Keratinocyte (primary cell): ENCODE measurements around the gene SPATA13. TPM values are rescaled to one million over a fixed set of nuclear protein-coding genes. Genes with fewer than 3 reads are reported as not detected.

Experiments
- DNase-seq: peaks from one replicate; pipeline ENCODE4 v3.0.0-alpha.2; 2011; ENCODE audit warnings: low read depth, missing footprints, low spot score
- FAIRE-seq: peaks from 2 replicates; lab custom pipeline; 2011; peaks lifted over from hg19 to GRCh38; lab: Jason Lieb, UNC
- H2AFZ ChIP-seq: 2 replicates; pipeline ENCODE4 v1.6.0; 2012; ENCODE audit warnings: low read length, control low read depth, inconsistent platforms; ENCODE audit not compliant: control insufficient read depth
- H3K27ac ChIP-seq: 2 replicates; pipeline ENCODE4 v1.5.1; 2011; ENCODE audit warnings: low read length; ENCODE audit not compliant: control insufficient read depth, insufficient read depth
- H3K27me3 ChIP-seq: 3 replicates; pipeline ENCODE4 v1.6.0; 2011; ENCODE audit warnings: low read length; ENCODE audit not compliant: control insufficient read depth, insufficient read depth; ENCODE audit errors: extremely low read depth
- H3K36me3 ChIP-seq, 2 experiments: 2 replicates in 1 of 2; 3 replicates in 1 of 2; pipeline ENCODE4 v1.5.1; 2011; ENCODE audit warnings: low read length in 2 of 2, mild to moderate bottlenecking in 1 of 2; ENCODE audit not compliant: control insufficient read depth in 2 of 2, insufficient read depth in 2 of 2; ENCODE audit errors: extremely low read depth in 1 of 2
- H3K4me1 ChIP-seq: 3 replicates; pipeline ENCODE4 v1.5.1; 2011; ENCODE audit warnings: low read length; ENCODE audit not compliant: control insufficient read depth, insufficient read depth; ENCODE audit errors: extremely low read depth
- H3K4me2 ChIP-seq: 3 replicates; pipeline ENCODE4 v1.6.0; 2011; ENCODE audit warnings: low read depth, low read length; ENCODE audit not compliant: control insufficient read depth, insufficient read depth; ENCODE audit errors: extremely low read depth
- H3K4me3 ChIP-seq, 3 experiments: fragments of 200-600 bp in 1 of 3; sonication (generic) in 1 of 3; 2 replicates in 2 of 3; 3 replicates in 1 of 3; pipeline ENCODE4 v1.5.1; 2011 to 2016; ENCODE audit warnings: low read length in 3 of 3, mild to moderate bottlenecking in 3 of 3, control low read depth in 2 of 3, inconsistent platforms in 1 of 3, low read depth in 1 of 3, mixed read lengths in 1 of 3, mixed run types in 1 of 3, moderate library complexity in 1 of 3; ENCODE audit not compliant: control insufficient read depth in 2 of 3, insufficient read depth in 2 of 3; ENCODE audit errors: extremely low read depth in 1 of 3
- H3K79me2 ChIP-seq: 2 replicates; pipeline ENCODE4 v1.6.0; 2012; ENCODE audit warnings: low read length; ENCODE audit not compliant: control insufficient read depth, insufficient read depth
- H3K9ac ChIP-seq: 3 replicates; pipeline ENCODE4 v1.6.0; 2011; ENCODE audit warnings: low read length; ENCODE audit not compliant: control insufficient read depth, insufficient read depth; ENCODE audit errors: extremely low read depth
- H3K9me1 ChIP-seq: 3 replicates; pipeline ENCODE4 v1.6.0; 2011; ENCODE audit warnings: low read length; ENCODE audit not compliant: control insufficient read depth, insufficient read depth; ENCODE audit errors: extremely low read depth
- H3K9me3 ChIP-seq: 2 replicates; pipeline ENCODE4 v1.5.1; 2012; ENCODE audit warnings: low read depth, low read length; ENCODE audit not compliant: control insufficient read depth
- H4K20me1 ChIP-seq: 3 replicates; pipeline ENCODE4 v1.6.0; 2011; ENCODE audit warnings: low read length; ENCODE audit not compliant: control insufficient read depth, insufficient read depth; ENCODE audit errors: extremely low read depth
- EZH2 ChIP-seq: IDR thresholded peaks from one replicate; pipeline ENCODE4 v1.6.1; 2012; ENCODE audit warnings: inconsistent platforms, mild to moderate bottlenecking, low read length, moderate library complexity
- dilution Hi-C: fragments of 300-500 bp; cut with MboI; formaldehyde crosslinking; loops from one replicate; pipeline ENCODE4 v1.7.0; 2020; ENCODE audit warnings: low sequenced_read_pairs; ENCODE audit not compliant: extremely low pct_ligation_motif_present
- polyA plus RNA-seq, 5 experiments: library from polyadenylated mRNA; depleted of rRNA in 3 of 5; stranded (reverse) in 3 of 5; stranded (forward) in 1 of 5; unstranded in 1 of 5; fragments of >200 nt; gene quantifications; 1 replicate in 1 of 5; 2 replicates in 3 of 5; 3 replicates in 1 of 5; pipeline versions ENCODE4 v1.2.1 to v1.2.3, GENCODE V29; 2011 to 2012; ENCODE audit warnings: missing spikeins in 2 of 5, low read depth in 1 of 5, low replicate concordance in 1 of 5
- TF ChIP-seq, protein P1 (sequence below), 3 experiments: IDR thresholded peaks in 1 of 3; conservative IDR thresholded peaks in 1 of 3; optimal IDR thresholded peaks in 1 of 3; 2 replicates in 2 of 3; 3 replicates in 1 of 3; pipeline versions ENCODE3 to v1.5.1; 2011; ENCODE audit warnings: low read length in 3 of 3, mild to moderate bottlenecking in 3 of 3, moderate library complexity in 2 of 3, control low read depth in 1 of 3, inconsistent platforms in 1 of 3; ENCODE audit not compliant: insufficient read depth in 2 of 3; ENCODE audit errors: extremely low read depth in 1 of 3

Gene SPATA13
- polyA plus RNA-seq, 1 donor (not counting 4 experiments of a cell fraction or from before 2014, with no cell fraction given): 1.2 TPM

- Histone ChIP-seq H3K4me2 (no peak overlapping the region), H3K4me1 (no peaks in the 10 kb centered on the region), H3K9ac (no peak overlapping the region), H3K9me1 (no peaks in the 10 kb centered on the region), H3K27me3 (no peaks in the 10 kb centered on the region), H3K79me2 (no peaks in the 10 kb centered on the region), H3K36me3 (no peaks in the 10 kb centered on the region), H3K9me3 (no peaks in the 10 kb centered on the region), H4K20me1 (no peaks in the 10 kb centered on the region), H2AFZ (no peak overlapping the region), H3K4me3 (no peak overlapping the region), H3K27ac (no peak overlapping the region)
- no peak for TF ChIP-seq EZH2
- TF ChIP-seq, protein P1, sequence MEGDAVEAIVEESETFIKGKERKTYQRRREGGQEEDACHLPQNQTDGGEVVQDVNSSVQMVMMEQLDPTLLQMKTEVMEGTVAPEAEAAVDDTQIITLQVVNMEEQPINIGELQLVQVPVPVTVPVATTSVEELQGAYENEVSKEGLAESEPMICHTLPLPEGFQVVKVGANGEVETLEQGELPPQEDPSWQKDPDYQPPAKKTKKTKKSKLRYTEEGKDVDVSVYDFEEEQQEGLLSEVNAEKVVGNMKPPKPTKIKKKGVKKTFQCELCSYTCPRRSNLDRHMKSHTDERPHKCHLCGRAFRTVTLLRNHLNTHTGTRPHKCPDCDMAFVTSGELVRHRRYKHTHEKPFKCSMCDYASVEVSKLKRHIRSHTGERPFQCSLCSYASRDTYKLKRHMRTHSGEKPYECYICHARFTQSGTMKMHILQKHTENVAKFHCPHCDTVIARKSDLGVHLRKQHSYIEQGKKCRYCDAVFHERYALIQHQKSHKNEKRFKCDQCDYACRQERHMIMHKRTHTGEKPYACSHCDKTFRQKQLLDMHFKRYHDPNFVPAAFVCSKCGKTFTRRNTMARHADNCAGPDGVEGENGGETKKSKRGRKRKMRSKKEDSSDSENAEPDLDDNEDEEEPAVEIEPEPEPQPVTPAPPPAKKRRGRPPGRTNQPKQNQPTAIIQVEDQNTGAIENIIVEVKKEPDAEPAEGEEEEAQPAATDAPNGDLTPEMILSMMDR (optimal IDR thresholded peaks at IDR 0.05 in 1 of 3, IDR thresholded peaks at IDR 0.05 in 1 of 3, conservative IDR thresholded peaks at IDR 0.05 in 1 of 3; ENCODE audit: extremely low read depth in 1 of 3, insufficient read depth in 2 of 3, low read length in 3 of 3): no peak
- FAIRE-seq (no peak), DNase-seq (no peak)
- dilution Hi-C loops: no loop called here
Observed at GRCh38 chr13:24133021-24133795, 27.3 kb upstream of the SPATA13 start.

DNA sequence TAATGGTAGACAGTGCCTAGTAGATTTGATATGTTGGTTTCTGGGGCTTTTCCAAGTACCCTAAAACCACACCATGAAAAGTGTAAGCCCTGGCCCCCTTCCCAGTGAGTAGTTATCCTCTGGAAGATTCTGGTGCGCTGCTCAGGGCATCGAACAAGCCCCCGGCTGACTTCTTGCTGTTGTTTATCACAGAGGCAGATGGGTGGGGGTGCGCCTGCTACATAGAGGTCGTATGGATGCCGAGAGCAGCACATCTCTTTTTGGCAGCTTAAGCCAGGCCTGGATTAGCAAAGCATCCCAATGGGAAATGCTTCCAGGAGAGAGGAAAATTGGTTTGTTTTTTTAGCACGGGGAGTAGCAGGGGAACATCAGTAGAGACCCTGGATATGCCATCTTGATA lies 26.3 kb upstream of the SPATA13 start:
- H3K9ac ChIP-seq: no peak overlapping the region
- H3K4me2 ChIP-seq: no peak overlapping the region
- TF ChIP-seq, protein P1 (optimal IDR thresholded peaks at IDR 0.05 in 1 of 3, IDR thresholded peaks at IDR 0.05 in 1 of 3, conservative IDR thresholded peaks at IDR 0.05 in 1 of 3; ENCODE audit: extremely low read depth in 1 of 3, insufficient read depth in 2 of 3, low read length in 3 of 3): no peak
- TF ChIP-seq EZH2: no peak
- no peaks in the 10 kb centered on the region for H4K20me1 ChIP-seq
- no peaks in the 10 kb centered on the region for H3K79me2 ChIP-seq
- H3K9me1 ChIP-seq: no peaks in the 10 kb centered on the region
- FAIRE-seq (no peak), DNase-seq (no peak)
- no peaks in the 10 kb centered on the region for H3K4me1 ChIP-seq
- no peak overlapping the region for H2AFZ ChIP-seq
- H3K27me3 ChIP-seq: no peaks in the 10 kb centered on the region
- dilution Hi-C loops: no loop called here
- no peaks in the 10 kb centered on the region for H3K36me3 ChIP-seq
- H3K4me3 ChIP-seq: no peak overlapping the region
- no peak overlapping the region for H3K27ac ChIP-seq
- no peaks in the 10 kb centered on the region for H3K9me3 ChIP-seq
